GM19193 (cell line): ENCODE results near the gene SRSF8.

Source experiments
- POLR2A ChIP-seq: IDR thresholded peaks from 4 replicates; pipeline ENCODE4 v1.6.1; 2011; ENCODE audit not compliant: insufficient read depth, insufficient read length; ENCODE audit errors: extremely low read depth

Gene SRSF8

GRCh38 chr11:95103701-95104100 lies 37.0 kb downstream of the SRSF8 start:
- TF ChIP-seq POLR2A = no peak

GRCh38 chr11:95104121-95104830 lies 37.6 kb downstream of the SRSF8 start:
- no peak for TF ChIP-seq POLR2A

GRCh38 chr11:95104856-95105255 lies 38.1 kb downstream of the SRSF8 start:
- TF ChIP-seq POLR2A = no peak

- no peak for TF ChIP-seq POLR2A
Measured at GRCh38 chr11:95108159-95108611, 41.5 kb downstream of the SRSF8 start.

GRCh38 chr11:95108671-95109551 lies 42.2 kb downstream of the SRSF8 start:
- no peak for TF ChIP-seq POLR2A

- no peak for TF ChIP-seq POLR2A
Measured at GRCh38 chr11:95111923-95112540, 45.3 kb downstream of the SRSF8 start.

GRCh38 chr11:95115597-95115996 lies 48.9 kb downstream of the SRSF8 start:
- no peak for TF ChIP-seq POLR2A

- TF ChIP-seq POLR2A = no peak
Measured at GRCh38 chr11:95119361-95120060, 52.8 kb downstream of the SRSF8 start.
